NCI-H524 treated with DMSO at 0.1 percent for 48 hours (cell line): ENCODE results near the gene BAIAP2L1.
A peak's percentile ranks its signal among the peaks of the same experiment; 100 is the strongest.

Experiments used
- DNase-seq: peaks from one replicate; lab custom pipeline; 2025; lab: John Stamatoyannopoulos, UW

BAIAP2L1 gene

DNA sequence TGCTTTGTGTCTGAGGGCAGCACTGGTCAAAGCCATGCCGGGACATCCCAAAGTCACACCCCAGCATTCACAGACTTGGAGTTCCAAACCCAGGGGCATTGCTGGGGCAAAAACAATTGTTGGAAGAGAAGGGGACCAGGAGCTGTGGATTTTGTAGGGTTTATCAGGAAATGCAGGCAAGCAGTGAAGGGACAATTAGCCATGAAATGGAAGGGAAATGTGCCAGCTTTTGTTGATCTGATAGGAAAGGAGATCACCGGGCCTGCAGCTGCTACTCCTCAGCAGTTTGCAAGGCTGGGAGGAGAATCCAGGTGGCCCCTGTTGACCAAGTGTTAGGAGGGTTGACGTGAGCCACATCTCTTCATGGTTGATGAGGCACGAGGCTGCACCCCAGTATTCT is 122.0 kb downstream of the BAIAP2L1 start:
- DNase-seq = no peak

DNA sequence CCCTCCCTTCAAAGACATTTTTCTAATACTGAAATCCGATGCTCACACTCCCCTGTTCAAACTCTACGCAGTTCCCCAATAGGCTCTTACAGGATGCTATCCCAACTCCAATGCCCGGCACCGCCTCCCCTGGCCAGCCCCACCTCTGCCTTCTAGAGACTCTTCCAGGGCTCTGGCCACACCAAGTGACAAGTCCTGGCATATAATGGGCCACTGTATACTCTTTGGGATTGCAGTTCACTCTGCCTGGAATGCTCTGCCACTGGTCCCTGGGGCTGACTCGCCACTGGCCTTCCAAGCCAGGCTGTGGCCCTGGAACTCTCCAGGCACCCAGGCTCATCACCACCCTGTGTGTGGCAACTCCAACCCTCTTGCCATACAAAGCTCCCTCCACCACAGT is 122.5 kb downstream of the BAIAP2L1 start:
- no peak for DNase-seq

DNA sequence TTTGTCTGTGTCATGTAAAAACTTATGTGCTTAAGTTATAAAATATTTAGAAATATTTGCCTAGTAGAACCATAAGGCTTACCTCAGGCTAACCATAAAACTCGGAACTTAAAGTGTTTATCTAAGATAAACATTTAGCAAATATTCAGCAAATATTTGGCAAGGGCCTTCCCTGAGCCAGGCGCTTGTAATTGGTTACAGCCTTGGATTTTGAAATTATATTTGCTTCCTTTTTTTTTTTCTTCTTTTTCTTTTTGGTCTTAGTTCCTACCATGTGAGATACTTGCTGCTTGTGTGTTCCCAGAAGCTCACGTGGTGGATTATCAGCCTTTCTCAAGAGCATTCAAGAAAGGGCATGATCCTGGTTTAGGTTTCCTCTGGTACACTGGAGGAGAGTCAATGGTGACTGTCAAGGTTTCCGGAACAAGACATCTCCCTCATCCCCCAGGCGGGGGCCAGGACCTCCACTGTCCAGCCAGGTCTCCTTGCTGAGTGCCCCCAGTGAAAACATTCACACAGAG is 124.6 kb downstream of the BAIAP2L1 start:
- DNase-seq = no peak

DNA sequence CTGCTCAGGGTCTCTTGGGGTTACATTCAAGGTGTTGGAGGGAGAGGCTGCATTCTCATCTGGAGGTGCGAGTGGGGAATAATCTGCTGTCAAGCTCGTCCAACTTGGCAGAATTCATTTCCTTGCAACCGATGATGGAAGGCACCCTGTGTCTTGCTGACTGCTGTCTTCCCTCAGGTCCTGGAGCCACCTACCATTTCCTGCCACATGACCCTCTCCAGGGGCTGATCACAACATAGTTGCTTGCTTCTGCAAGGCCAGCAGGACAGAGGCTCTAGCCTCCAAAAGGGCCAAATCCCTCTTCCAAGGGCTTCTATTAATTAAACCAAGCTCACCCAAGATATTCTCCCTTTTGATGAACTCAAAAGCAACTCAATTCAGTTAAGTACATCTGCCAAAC is 133.6 kb downstream of the BAIAP2L1 start:
- DNase-seq = no peak

- DNase-seq = no peak
These were observed 134.1 kb downstream of the BAIAP2L1 start for GRCh38 chr7:98266840-98267239.

DNA sequence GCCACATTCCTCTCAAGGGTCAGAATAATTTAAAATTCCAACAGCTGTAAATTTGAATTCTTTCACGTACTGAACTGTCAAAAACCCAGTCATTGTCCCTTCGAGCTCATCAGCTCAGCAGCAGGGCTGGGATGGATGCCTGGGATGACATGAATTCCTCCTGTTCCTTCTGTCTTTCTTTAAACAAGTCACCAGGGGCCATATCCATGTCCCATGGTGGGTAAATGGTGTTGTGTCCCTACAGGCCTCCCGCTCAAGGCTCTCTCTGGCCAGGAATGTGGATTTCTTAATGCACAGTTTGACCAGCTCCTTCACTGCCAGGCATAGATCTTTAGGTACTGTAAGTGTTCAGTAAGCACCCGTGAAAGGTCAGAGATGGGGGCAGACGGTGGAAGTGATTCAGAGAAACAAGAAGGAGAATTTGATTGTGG is 135.0 kb downstream of the BAIAP2L1 start:
- no peak for DNase-seq

DNA sequence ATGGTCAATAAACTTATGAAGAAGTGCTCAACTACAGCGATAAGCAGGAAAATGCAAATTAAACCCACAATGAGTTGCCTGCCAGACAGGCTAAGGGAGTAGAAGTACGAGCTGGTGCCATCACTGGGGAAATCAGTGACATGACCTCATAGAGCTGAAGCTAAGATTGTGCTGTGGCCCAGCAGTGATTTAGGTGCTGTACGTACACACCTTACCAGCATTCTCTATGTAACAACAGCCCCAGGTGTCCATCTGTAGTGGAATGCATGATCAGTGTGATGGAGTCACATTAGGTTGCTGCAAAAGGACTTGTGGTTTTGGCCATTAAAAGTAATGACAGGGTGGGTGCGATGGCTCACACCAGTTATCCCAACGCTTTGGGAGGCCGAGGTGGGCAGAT is 143.2 kb downstream of the BAIAP2L1 start:
- DNase-seq = no peak

DNA sequence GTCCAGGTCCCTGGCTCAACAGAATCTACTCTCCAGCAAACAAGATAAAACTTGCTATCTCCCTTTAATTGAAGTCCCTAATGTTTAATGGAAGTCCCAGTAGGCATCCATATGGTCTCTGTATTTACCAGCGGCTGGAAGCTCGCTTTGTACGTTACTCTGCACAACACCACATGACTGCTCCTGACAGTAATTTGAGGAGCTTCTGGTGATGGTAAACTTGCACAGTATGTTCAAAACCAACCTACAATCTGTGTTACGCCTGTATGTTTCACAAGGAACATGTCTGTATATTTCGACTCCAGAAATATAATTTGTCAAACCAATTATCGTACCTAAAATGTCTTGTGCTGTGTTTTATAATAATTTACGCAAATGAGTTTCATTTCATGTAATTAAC is 144.5 kb downstream of the BAIAP2L1 start:
- no peak for DNase-seq

DNA sequence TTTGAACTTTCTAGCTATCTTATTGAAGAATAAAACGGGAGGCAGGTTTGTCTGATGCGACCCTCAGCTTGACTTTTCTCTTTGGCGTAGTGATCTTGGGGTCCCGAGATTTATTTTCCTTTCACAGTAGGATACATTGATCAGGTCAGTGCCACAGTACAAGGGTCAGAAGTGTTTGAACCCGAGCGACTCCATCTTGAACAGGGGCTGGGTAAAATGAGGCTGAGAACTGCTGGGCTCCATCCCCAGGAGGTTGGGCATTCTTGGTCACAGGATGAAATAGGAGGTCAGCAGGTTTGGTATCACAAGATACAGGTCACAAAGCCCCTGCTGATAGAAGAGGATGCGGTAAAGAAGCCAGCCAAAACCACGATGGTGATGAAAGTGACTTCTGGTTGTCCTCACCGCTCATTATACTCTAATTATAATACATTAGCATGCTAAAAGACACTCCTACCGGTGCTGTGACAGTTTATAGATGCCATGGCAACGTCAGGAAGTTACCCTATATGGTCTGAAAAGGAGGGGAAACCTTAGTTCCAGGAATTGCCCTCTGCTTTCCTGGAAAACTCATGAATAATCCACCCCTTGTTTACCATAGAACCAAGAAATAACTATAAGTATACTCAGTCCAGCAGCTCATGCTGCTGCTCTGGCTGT is 145.8 kb downstream of the BAIAP2L1 start:
- DNase-seq = no peak

DNA sequence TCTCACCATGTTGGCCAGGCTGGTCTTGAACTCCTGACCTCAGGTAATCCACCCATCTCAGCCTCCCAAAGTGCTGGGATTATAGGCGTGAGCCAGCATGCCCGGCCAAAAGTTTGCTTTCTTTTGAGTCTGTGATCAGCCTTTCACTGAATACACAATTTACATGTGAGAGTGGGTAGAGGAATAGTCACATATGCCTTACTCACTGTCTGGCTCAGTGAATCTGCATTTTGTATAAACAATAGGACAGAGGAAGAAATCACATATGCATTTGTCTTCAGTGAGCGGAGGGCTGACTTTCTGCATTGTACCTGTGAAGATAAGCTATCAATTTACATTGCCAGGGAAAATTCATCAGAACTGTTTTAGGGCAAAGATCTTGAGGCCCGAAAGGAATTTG is 146.4 kb downstream of the BAIAP2L1 start:
- no peak for DNase-seq

DNA sequence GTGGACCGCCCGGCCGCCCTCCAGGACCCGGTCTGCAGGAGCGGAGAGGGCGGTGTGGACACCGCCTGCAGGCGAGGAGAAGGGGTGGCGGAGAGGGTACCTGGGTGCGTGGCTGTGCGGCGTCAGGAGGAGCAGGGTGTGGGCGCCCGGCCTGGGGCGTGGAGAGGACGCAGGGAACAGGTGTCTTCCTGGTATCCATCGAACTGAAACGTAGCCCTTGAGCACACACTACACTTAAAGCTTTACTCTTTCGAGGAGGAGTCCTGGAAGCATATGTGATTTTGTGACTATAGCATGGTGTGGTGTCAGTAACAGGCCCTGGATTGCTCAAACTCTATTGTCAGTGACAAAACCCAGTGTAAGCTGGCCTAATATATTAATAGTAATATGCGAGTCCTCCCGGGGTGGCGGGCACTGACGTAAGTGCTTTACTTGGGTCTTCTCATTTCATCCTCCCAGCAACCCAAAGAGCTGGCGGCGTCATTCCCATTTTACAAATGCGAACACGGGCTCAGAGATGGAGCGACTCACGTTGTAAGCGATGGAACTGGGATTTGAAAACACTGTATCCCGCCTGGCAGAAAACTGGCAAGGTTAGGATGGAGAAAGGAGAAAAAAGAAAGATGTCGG is 148.3 kb downstream of the BAIAP2L1 start:
- DNase-seq = no peak

DNA sequence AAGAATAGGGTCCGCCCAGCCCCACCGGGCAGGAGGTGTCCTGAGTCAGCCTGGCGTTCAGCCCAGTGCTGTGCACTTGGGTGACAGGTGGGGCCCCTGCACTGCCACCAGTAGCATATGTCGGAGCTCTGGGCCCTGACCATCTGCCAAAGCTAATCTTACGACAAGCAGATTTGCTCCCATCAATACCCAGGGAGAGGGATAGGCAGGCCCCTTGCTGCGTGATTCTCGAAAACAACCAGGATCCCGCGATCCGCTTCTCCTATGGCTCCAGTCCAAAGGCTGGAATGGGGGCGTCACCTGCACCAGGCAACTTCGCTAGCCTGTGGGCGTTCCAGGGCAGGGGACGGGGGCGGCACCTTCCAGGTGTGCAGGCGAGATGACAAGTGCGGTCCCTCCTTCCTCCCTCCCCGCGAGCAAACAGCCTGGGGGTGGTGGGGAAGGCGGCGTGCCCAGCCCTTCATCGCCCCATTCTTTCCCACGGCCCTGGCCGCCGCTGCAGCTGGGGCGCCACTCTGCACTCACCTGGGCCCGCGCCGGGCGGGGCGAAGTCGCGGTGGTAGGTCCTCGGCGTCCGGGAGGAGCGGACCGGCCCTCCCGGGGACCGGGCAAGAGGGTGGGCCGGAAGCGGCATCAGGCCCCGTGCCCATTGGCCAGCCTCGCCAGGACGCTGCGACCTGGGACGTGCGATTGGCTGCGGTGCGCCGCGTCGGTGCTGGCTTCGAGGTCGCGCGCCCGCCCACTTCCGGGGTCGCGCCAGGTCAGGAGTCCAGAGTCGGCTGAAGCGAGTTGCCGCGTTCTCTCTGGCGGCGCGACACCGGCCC is 149.1 kb downstream of the BAIAP2L1 start, which contains the start of gene TECPR1:
Gene TECPR1 (minus strand): TSS at position 632 of the 824 bp plus-strand sequence. CDS start 6,086 bp downstream, outside the sequence.
- DNase-seq = peak; percentile 89

DNA sequence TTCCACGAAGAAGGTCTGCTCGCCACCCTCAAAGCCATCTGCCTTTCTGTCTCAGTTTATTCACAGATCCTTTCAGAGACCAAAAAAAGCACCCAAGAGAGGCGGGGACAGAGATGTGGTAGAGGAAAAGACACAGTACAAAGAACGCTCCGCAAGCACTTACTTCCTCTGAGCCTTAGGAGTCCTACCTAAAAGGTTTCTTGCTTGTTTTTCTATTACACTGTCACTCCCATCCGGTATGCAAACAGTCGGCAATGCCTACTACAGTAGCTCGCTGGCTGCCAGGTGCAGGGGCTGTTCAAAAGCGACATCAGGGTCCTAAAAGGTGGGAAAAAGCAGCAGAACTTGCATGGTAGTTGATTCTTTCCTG is 149.7 kb downstream of the BAIAP2L1 start:
- DNase-seq = no peak

DNA sequence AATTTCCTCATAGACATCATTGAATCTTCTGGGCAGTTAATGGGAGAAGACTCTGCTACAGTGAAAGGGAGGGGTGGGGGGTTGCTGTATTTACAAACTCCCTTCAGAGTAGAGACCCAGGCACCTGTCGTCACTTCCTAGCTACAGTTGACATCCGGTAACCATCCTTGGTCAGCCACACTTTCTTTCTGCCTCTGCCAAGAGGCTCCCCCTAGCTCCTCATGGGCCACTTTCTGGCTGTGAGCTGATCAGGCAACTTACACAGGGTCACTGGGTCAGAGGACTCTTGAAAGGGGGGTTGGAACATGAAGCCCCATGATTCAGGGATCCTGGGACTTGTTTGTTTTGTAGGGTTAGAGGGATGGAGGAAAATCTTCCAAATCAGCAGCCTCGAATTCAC is 150.1 kb downstream of the BAIAP2L1 start:
- DNase-seq = no peak

- no peak for DNase-seq
These were observed 151.8 kb downstream of the BAIAP2L1 start for GRCh38 chr7:98249106-98249505.

GRCh38 chr7:98248156-98248555 is 152.7 kb downstream of the BAIAP2L1 start:
- no peak for DNase-seq

DNA sequence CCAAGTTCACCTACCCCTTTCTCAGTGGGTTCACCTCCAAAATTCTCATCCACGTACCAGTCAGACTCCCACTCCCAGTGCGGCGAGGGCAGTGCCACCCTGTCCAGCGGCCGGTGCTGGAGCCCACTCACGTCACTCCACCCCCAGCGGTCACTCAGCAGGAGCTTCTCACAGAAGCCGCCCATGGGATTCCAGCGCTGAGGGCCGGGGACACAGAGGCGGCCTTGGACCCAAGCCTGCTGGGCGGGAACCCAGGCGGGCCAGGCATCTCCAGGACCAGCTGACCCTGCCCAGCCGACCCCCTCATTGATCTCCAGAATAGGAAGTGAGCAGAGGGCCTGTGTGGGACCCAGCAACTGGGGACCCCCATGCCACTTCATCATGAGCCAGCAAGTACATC is 156.0 kb downstream of the BAIAP2L1 start:
- no peak for DNase-seq

GRCh38 chr7:98242934-98243333 is 158.0 kb downstream of the BAIAP2L1 start:
- DNase-seq = no peak

GRCh38 chr7:98242342-98242741 is 158.5 kb downstream of the BAIAP2L1 start:
- DNase-seq = no peak

- no peak for DNase-seq
These were observed 159.1 kb downstream of the BAIAP2L1 start for GRCh38 chr7:98241674-98242241.
